ENCODE data around the gene FLVCR2. TPM values are rescaled to one million over a fixed set of nuclear protein-coding genes. Genes with fewer than 3 reads are reported as not detected.
"Not testable (repeated sequence)": the region's sequence is repeated elsewhere in the genome, so short reads cannot be mapped to it uniquely, and the experiment has no call there.

Gene FLVCR2
- total RNA-seq, 1 donor from 2014 or later, result 3.4 TPM

DNA sequence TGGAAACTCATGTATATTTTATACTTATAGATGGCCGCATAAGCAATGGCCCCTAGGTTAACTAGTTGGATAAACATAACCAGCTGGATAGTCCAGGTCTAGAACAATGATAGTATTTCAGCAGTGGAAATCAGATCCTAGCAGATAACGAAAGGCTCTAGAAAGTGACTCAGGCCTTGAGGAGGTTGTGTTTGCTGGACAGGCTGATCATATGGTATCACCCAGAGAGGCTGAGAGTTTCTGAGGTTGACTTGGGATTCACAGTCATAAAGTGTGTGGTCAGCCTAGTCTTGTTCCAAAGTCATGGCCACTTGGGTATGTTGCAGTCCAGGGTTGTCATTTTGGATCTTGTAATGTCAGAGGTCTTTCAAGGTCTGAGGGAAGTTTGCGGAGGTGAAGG lies 16.8 kb downstream of the FLVCR2 start:
- intact Hi-C loops (cut with DNase I), result no loop called here
- H3K4me1 ChIP-seq, result no peaks in the 10 kb centered on the region
- no peaks in the 10 kb centered on the region for H3K27me3 ChIP-seq
- H3K27ac ChIP-seq, result no peak overlapping the region
- no peaks in the 10 kb centered on the region for H3K9me3 ChIP-seq
- no peaks in the 10 kb centered on the region for H3K36me3 ChIP-seq
- H3K4me3 ChIP-seq, result no peak overlapping the region
- TF ChIP-seq, protein P1, sequence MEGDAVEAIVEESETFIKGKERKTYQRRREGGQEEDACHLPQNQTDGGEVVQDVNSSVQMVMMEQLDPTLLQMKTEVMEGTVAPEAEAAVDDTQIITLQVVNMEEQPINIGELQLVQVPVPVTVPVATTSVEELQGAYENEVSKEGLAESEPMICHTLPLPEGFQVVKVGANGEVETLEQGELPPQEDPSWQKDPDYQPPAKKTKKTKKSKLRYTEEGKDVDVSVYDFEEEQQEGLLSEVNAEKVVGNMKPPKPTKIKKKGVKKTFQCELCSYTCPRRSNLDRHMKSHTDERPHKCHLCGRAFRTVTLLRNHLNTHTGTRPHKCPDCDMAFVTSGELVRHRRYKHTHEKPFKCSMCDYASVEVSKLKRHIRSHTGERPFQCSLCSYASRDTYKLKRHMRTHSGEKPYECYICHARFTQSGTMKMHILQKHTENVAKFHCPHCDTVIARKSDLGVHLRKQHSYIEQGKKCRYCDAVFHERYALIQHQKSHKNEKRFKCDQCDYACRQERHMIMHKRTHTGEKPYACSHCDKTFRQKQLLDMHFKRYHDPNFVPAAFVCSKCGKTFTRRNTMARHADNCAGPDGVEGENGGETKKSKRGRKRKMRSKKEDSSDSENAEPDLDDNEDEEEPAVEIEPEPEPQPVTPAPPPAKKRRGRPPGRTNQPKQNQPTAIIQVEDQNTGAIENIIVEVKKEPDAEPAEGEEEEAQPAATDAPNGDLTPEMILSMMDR (IDR thresholded peaks at IDR 0.05), result no peak
- no peak for DNase-seq (ENCODE audit: low spot score in 2 of 2)

DNA sequence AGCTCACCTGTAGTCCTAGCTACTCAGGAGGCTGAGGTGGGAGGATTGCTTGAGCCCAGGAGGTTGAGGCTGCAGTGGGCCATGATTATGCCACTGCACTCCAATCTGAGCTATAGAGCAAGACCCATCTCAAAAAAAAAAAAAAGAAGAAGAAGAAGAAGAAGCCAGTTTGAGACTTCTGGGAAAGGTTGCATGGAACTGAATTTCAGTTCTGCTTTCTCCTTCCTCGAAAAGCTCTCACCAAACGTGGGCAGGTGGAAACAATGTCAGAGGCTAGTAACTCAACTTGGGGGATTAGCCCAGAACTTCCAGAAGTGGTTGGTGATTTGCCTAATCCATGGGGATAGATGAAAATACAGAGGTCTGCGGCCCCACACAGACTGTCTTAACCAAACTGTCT lies 18.7 kb downstream of the FLVCR2 start:
- TF ChIP-seq, protein P1 (IDR thresholded peaks at IDR 0.05), result no peak
- DNase-seq (ENCODE audit: low spot score in 2 of 2), result no peak
- H3K4me3 ChIP-seq, result no peak overlapping the region
- H3K27ac ChIP-seq, result no peak overlapping the region
- no peaks in the 10 kb centered on the region for H3K4me1 ChIP-seq
- H3K27me3 ChIP-seq, result no peaks in the 10 kb centered on the region
- no peaks in the 10 kb centered on the region for H3K9me3 ChIP-seq
- H3K36me3 ChIP-seq, result no peaks in the 10 kb centered on the region
- intact Hi-C loops (cut with DNase I), result no loop called here

DNA sequence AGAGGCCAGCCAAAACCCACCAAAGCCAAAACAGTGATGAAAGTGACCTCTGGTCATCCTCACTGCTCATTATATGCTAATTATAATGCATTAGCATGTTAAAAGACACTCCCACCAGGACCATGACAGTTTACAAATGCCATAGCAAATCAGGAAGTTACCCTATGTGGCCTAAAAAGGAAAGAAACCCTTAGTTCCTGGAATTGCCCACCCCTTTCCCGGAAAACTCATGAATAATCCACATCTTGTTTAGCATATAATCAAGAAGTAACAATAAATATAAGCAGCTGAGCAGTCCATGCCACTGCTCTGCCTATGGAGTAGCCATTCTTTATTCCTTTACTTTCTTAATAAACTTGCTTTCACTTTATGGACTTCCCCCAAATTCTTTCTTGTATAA lies 21.7 kb downstream of the FLVCR2 start:
- H3K36me3 ChIP-seq; H3K4me1 ChIP-seq; H3K27ac ChIP-seq; intact Hi-C loops (cut with DNase I); DNase-seq (ENCODE audit: low spot score in 2 of 2); H3K4me3 ChIP-seq; H3K9me3 ChIP-seq; H3K27me3 ChIP-seq: not testable (repeated sequence)

DNA sequence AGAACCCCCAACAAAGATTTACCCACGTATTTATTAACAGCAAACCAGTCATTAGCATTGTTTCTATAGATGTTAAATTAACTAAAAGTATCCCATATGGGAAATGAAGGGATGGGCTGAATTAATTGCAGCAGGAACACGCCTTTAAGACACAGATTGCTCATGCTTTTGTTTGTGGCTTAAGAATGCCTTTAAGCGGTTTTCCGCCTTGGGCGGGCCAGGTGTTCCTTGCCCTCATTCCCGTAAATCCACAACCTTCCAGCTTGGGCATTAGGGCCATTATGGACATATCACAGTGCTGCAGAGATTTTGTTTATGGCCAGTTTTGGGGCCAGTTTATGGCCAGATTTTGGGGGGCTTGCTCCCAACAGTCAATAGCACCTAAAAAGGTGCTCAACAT lies 22.6 kb downstream of the FLVCR2 start:
- H3K27ac ChIP-seq; intact Hi-C loops (cut with DNase I); H3K4me1 ChIP-seq; H3K9me3 ChIP-seq; DNase-seq (ENCODE audit: low spot score in 2 of 2); H3K4me3 ChIP-seq; H3K27me3 ChIP-seq; H3K36me3 ChIP-seq: not testable (repeated sequence)

DNA sequence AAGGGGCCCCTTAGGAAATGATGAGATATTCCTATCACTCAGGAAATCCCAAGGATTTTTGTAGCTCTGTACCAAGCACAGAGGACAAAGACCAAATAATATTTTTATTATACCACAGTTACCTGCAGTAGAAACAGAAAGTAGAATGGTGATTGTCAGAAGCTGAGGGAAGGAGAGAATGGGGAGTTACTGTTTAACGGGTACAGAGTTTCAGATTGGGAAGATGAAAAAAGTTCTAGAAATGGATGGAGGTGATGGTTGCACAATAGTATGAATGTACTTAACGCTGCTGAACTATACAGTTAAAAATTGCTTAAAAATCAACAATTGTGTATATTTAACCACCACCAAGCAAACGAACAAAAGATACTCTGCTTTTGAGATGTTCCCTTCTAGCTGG lies 24.1 kb downstream of the FLVCR2 start:
- H3K4me1 ChIP-seq, result no peaks in the 10 kb centered on the region

DNA sequence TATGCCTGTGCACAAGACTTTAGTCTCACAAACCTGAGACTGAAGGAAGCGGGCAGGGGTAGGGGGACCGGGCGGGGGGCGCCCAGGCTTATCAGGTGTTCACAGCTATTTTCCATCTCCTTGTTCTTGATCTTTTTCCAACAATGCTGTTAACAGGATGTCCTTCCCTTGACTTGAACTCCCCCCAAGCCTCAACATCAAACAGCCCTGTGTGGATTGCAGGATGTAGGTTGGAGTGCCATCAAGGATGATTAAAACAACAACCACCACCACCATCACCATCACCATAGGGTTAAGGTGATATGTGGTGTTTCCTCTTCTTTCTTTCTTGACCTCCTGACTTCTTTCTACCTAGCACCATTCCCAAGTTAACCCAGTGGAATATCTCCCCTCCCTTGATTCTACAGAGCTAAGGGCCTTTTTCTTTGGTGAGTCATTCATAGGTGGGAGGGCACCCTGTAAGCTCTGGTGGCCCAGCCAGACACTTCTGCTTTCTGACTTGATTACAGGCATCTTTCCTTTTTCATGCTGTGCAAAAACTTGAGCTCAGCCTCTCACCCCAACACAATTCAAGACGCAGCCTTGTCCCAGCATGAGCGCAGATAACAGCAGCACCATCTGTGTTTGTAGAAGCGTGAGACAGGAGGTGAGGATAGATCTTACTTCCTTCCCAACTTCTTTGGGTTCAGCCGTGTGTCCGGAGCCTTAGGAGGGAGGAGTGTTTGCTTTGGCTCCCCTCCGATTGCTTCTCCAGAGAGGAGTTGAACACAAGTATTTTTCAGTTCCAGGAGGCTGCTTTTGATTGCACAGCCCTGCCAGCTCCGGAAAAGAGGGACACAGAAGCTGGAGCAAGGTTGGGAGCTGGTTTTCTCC lies 26.8 kb downstream of the FLVCR2 start:
- intact Hi-C loops (cut with DNase I), result no loop called here
- H3K9me3 ChIP-seq, result no peaks in the 10 kb centered on the region
- no peak overlapping the region for H3K27ac ChIP-seq
- no peaks in the 10 kb centered on the region for H3K36me3 ChIP-seq
- no peak overlapping the region for H3K4me3 ChIP-seq
- no peaks in the 10 kb centered on the region for H3K27me3 ChIP-seq
- TF ChIP-seq, protein P1 (IDR thresholded peaks at IDR 0.05), result no peak
- DNase-seq (ENCODE audit: low spot score in 2 of 2), result no peak
- H3K4me1 ChIP-seq, result no peaks in the 10 kb centered on the region

More for the DNA sequence above, 24.1 kb downstream of the FLVCR2 start:
- intact Hi-C loops (cut with DNase I), result no loop called here
- Histone ChIP-seq H3K27me3 (no peaks in the 10 kb centered on the region), H3K4me3 (no peak overlapping the region), H3K36me3 (no peaks in the 10 kb centered on the region), H3K9me3 (no peaks in the 10 kb centered on the region), H3K27ac (no peak overlapping the region)
- DNase-seq (ENCODE audit: low spot score in 2 of 2), result no peak
- TF ChIP-seq, protein P1 (IDR thresholded peaks at IDR 0.05), result no peak
